HG03575 (cell line): ENCODE data around the gene CD99L2.
"Not testable (repeated sequence)": the region's sequence is repeated elsewhere in the genome, so short reads cannot be mapped to it uniquely, and the experiment has no call there.

Experiments
- ATAC-seq: cut with Tn5 transposase; IDR thresholded peaks from one replicate; pipeline ENCODE4 v1.9.1; 2021; ENCODE audit not compliant: unreplicated experiment, insufficient number of reproducible peaks, low FRiP score; ENCODE audit errors: extremely low read depth

CD99L2 gene

GRCh38 chrX:150899191-150899757 is 806 bp upstream of the CD99L2 start:
- ATAC-seq: no peak

- no peak for ATAC-seq
Observed at GRCh38 chrX:150897421-150898320, 797 bp downstream of the CD99L2 start.

DNA sequence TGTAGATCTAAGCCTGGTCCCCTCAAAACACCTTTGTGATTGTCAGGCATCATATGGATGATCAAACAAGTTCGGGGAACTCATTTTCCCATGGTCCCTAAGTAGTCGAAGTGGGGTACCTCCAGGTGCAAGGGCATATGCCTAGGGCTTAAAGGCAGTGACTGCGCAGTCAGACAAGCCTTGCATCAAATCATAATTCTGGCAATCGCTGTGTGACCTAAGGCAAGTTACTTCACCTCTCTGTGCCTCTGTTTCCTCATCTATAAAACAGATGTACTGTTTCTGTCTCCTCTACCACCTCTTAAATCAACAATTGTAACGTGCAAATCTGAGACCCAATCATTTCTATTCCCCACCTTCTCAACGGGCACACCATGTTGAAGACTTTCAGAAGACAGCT is 1.8 kb downstream of the CD99L2 start:
- ATAC-seq: no peak

DNA sequence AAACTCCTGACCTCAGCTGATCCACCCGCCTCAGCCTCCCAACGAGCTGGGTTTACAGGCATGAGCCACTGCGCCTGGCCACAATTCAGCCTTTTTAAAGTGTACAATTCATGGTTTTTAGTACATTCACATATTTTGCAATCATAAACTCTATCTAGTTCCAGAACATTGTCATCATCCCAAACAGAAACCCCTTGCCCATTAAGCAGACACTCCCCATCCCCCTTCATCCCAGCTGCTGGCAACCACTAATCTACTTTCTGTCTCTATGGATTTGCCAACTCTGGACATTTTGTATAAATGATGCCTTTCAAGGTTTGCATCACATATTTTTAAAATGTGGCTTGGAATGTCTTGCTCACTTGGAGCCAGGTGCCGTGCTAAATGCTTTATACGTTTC is 4.5 kb downstream of the CD99L2 start:
- ATAC-seq: no peak

GRCh38 chrX:150889131-150889530 is 9.3 kb downstream of the CD99L2 start:
- ATAC-seq: no peak

DNA sequence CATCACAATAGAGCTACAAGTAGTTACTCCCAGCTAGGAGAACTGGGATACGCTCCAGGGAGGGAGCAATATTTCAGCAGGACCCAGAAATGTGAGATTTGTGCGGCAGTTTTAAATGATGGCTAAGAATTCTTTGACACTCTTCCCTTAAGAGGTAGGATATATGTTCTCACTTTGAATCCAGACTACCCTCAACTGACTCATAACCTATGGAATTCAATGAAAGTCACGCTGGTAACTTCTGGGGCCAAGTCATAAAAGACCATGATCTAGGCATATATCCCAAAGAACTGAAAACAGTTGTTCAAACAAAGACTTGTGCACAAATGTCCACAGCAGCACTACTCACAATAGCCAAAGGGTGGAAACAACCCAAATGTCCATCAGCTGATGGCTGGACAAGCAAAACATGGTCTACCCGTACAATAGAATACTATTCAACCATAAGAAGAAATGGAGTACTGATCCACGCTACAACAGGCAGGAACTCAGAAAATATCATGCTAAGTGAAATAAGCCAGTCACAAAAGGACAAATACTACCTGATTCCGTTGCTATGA is 10.5 kb downstream of the CD99L2 start:
- ATAC-seq: no peak

DNA sequence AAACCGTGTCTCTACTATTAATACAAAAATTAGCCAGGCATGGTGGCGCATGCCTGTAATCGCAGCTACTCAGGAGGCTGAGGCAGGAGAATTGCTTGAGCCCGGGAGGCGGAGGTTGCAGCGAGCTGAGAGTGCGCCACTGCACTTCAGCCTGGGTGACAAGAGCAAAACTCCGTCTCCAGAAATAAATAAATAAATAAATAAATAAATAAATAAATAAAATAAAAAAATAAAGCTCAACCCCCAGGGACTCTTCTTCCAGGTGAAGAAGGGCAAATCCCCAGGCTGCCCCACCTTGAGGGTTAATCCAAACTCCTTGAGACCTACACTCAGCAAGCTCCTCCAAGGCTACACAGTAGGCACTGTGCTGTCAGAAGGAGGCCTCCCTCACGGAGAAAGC is 11.2 kb downstream of the CD99L2 start:
- not testable (repeated sequence) for ATAC-seq

- ATAC-seq: no peak
Observed at GRCh38 chrX:150886381-150886780, 12.1 kb downstream of the CD99L2 start.

- no peak for ATAC-seq
Observed at GRCh38 chrX:150880808-150881165, 17.7 kb downstream of the CD99L2 start.

GRCh38 chrX:150879855-150880807 is 18.3 kb downstream of the CD99L2 start:
- no peak for ATAC-seq

- ATAC-seq: not testable (repeated sequence)
Observed at GRCh38 chrX:150875621-150876020, 22.8 kb downstream of the CD99L2 start.

- no peak for ATAC-seq
Observed at GRCh38 chrX:150874448-150874847, 24.0 kb downstream of the CD99L2 start.

GRCh38 chrX:150873616-150874015 is 24.9 kb downstream of the CD99L2 start:
- no peak for ATAC-seq

- ATAC-seq: no peak
Observed at GRCh38 chrX:150872773-150873336, 25.6 kb downstream of the CD99L2 start.

- no peak for ATAC-seq
Observed at GRCh38 chrX:150871341-150871811, 27.1 kb downstream of the CD99L2 start.

- ATAC-seq: no peak
Observed at GRCh38 chrX:150870487-150871340, 27.8 kb downstream of the CD99L2 start.

DNA sequence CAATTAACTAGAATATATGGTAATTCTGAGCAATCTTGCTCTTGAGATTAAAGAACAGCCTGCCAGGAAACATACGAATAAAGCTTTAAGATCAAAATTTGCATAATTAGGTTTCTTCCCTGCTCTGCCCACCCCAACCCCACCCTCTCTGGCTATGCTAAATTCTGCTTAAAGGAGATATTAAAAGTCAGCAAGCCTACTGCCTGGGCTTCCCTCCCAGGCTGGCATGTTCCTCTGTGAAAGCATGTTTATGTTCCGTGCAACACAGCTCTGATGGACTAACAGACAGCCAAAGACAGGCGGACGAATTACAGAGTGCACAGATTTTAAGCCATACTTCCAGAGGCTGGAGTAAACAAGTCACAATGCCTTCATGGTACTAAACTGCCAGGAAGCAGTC is 28.4 kb downstream of the CD99L2 start:
- ATAC-seq: no peak

DNA sequence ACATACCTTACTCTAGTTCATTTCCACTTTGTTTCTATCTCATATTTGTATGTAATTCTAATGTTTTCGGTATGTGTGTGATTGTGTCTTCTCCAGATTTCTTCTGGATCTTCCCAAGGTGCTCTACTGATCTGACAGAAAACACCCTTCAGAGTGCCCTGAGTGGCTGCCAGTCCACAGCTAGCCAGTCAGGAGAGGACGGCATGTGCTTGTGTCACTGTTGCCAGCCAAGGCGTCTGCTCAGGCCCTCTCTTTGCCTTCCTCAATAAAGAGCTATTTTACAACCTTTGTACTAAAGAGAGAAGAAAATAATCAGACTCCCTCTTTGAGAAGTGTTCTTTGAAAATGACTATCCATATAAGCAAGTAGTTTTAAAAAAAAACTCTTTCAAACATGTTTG is 29.0 kb downstream of the CD99L2 start:
- no peak for ATAC-seq
